ENCODE measurements around the gene G0S2.

GRCh38 chr1:209673631-209674417 lies 1.4 kb upstream of the G0S2 start:
- TF ChIP-seq EZH2 (IDR thresholded peaks at IDR 0.05; ENCODE audit: borderline replicate concordance, low read length) = no peak
- TF ChIP-seq CTCF (conservative IDR thresholded peaks at IDR 0.05 in 1 of 2, IDR thresholded peaks at IDR 0.05 in 1 of 2; ENCODE audit: extremely low read depth in 1 of 2, insufficient read depth in 1 of 2, low read depth in 1 of 2, low read length in 2 of 2) = no peak
